Posterior cingulate gyrus (tissue), 11 donors: ENCODE data around the gene PTPRG.
A peak's percentile ranks its signal among the peaks of the same experiment; 100 is the strongest.
"Not testable (repeated sequence)": the region's sequence is repeated elsewhere in the genome, so short reads cannot be mapped to it uniquely, and the experiment has no call there.

ENCODE experiments used
- DNase-seq, 10 donors: peaks; one replicate each; pipeline versions ENCODE4 v3.0.0 to v3.0.0-alpha.2; 2020 to 2021; ENCODE audit warnings: mixed read lengths in 3 of 10
- intact Hi-C: fragments of 100-400 bp; cut with DNase I; formaldehyde crosslinking; loops from one replicate; pipeline ENCODE4 v1.15.1; 2023

PTPRG gene

DNA sequence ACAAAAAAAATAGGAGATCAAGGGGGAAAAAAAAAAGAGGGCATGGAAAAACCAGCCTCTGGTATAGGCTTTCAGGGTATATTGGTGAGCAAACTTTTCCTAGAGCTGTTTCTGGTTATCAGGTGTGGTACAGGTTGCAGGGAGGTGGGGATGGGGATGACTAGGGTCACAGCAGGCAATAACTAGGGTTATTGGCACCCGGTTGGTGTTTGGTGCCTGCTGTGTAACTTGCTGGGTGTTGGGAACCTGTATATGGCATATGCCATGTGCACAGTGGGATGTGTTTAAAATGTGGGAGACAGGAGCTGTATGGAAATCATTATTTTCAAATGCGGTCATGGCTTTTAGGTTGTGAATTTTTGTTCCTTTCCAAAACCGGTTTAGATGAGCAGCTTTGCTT lies 119.2 kb downstream of the PTPRG start:
- intact Hi-C loops = no loop called here

GRCh38 chr3:61681636-61682035 lies 120.3 kb downstream of the PTPRG start:
- DNase-seq = no peak
- intact Hi-C loops = no loop called here

More for the DNA sequence above, 119.2 kb downstream of the PTPRG start:
- DNase-seq = no peak

- intact Hi-C loops = no loop called here
- no peak for DNase-seq
Measured at GRCh38 chr3:61682671-61683548, 121.5 kb downstream of the PTPRG start.

- intact Hi-C loops = no loop called here
- no peak for DNase-seq
Measured at GRCh38 chr3:61683549-61684236, 122.3 kb downstream of the PTPRG start.

- DNase-seq = no peak
- intact Hi-C loops = no loop called here
Measured at GRCh38 chr3:61684386-61684785, 123.0 kb downstream of the PTPRG start.

GRCh38 chr3:61685755-61686154 lies 124.4 kb downstream of the PTPRG start:
- DNase-seq = no peak
- intact Hi-C loops = no loop called here

GRCh38 chr3:61686228-61686648 lies 124.9 kb downstream of the PTPRG start:
- intact Hi-C loops = no loop called here
- DNase-seq = no peak

DNA sequence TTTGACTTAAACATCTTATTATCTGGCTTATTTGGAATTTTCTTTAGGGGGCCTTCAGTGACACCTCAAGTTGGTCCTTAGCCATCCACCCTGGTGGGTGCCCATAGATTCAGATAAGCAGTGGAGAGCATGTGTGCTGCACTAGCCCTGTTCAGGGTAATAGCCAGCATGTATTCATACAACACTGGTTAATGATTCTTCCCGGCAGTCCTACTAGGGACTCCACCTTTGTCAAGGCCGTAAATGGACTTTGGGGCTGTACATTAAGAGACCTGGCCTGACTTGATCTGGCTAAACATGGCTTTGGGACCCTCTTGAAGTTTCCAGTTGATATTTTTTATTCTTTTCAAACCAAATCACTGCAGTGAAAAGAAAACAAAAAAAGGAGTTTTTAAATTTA lies 125.8 kb downstream of the PTPRG start:
- intact Hi-C loops = no loop called here
- no peak for DNase-seq

- intact Hi-C loops = no loop called here
Measured at GRCh38 chr3:61687663-61688306, 126.4 kb downstream of the PTPRG start.

DNA sequence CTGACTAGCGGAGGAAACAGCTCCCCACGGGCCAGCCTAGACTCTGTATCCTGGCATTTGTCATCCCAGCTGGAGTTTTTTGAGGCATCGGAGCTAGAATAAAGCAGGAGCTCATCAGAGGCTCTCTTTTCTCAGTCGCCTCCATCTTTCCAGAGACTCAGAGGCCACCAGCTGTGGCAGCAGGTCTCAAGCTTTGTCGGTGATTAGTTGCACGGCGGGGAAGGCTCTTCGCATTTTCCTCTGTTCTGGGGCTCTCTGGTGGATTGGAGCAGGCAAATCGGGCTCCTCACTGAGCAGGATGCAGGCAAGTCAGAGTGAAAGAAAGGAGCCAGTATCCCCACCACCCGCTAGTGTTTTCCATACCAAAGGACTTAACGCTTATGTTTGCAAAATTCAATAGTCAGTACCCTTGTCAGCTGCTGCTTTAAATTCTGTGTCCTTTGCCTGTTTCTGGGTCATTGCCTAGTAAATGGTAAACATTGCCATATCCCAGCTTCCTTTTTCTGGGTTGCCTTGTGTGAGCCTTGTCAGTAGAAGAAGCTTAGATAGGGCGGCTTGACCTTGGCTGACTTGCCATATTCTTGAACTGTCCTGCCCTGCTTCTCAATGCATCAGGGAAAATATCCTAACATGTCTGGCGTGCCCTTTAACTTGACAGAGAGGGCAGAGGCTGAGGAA lies 127.1 kb downstream of the PTPRG start:
- DNase-seq = peak in 1 of 10 donors; percentile 72
- intact Hi-C loops = no loop called here

More at GRCh38 chr3:61687663-61688306, 126.4 kb downstream of the PTPRG start:
- DNase-seq = no peak

GRCh38 chr3:61690016-61690415 lies 128.6 kb downstream of the PTPRG start:
- DNase-seq = no peak
- intact Hi-C loops = no loop called here

- intact Hi-C loops = no loop called here
- no peak for DNase-seq
Measured at GRCh38 chr3:61691466-61691865, 130.1 kb downstream of the PTPRG start.

DNA sequence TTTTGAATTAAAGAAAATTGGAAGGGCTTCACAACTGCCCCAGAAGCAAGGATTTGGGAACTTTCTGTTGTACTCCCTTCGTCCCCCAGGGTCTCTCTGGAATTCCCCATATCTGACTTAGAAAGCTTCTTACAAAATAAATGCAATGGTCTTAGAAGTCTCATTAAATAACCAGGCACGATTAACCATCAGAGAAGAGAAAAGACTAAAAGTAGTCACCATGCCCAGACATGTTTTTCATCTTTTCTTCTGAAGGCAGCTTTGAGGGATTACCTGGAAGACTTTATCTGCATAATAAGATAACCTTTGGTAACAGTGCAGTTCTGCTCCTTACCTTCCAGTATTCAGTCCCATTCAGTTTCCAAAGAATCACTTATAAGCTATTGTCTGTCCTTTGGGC lies 135.9 kb downstream of the PTPRG start:
- intact Hi-C loops = no loop called here

GRCh38 chr3:61698278-61699072 lies 137.1 kb downstream of the PTPRG start:
- DNase-seq, intact Hi-C loops: not testable (repeated sequence)

More for the DNA sequence above, 135.9 kb downstream of the PTPRG start:
- DNase-seq = no peak

GRCh38 chr3:61699622-61700021 lies 138.3 kb downstream of the PTPRG start:
- DNase-seq = no peak
- intact Hi-C loops = no loop called here

GRCh38 chr3:61701011-61701410 lies 139.6 kb downstream of the PTPRG start:
- intact Hi-C loops = no loop called here
- no peak for DNase-seq

GRCh38 chr3:61702453-61702852 lies 141.1 kb downstream of the PTPRG start:
- DNase-seq = no peak
- intact Hi-C loops = no loop called here

DNA sequence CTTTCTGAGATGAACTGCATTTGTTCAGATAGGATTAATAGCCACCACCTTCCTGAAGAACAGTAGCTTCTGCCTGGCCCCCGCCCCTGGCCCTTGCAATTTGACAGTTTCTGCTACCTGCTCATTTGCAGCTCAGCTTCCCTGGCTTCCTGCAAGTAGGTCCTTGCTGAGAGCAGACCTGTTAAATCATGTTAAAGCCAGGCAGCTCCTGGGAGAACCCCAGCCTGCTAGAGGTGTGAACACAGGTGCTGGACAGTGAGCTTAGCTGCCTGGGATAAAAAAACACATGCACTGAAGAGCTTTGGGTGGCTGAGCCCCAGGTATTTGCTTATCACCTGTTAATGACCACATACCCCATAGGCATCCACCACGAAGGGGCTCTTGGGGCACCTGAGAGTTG lies 143.4 kb downstream of the PTPRG start:
- no peak for DNase-seq
- intact Hi-C loops = no loop called here

- intact Hi-C loops = no loop called here
- no peak for DNase-seq
Measured at GRCh38 chr3:61707492-61707891, 146.1 kb downstream of the PTPRG start.

DNA sequence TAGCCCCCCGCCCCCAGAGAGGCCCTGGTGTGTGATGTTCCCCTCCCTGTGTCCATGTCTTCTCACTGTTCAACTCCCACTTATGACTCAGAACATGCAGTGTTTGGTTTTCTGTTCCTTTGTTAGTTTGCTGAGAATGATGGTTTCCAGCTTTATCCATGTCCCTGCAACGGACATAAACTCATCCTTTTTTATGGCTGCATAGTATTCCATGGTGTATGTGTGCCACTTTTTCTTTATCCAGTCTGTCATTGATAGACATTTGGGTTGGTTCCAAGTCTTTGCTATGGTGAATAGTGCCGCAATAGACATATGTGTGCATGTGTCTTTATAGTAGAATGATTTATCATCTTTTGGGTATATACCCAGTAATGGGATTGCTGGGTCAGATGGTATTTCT lies 149.5 kb downstream of the PTPRG start:
- intact Hi-C loops, DNase-seq: not testable (repeated sequence)
